Lung (tissue), 12 donors: ENCODE data around the gene MRTFA. TPM values are rescaled to one million over a fixed set of nuclear protein-coding genes. Genes with fewer than 3 reads are reported as not detected.
"Not testable (repeated sequence)": the region's sequence is repeated elsewhere in the genome, so short reads cannot be mapped to it uniquely, and the experiment has no call there.

Source experiments
- ATAC-seq: fragments of 200-7000 bp; cut with Tn5 transposase; one replicate; pipeline ENCODE4 v1.9.1; 2020; ENCODE audit warnings: moderate number of reproducible peaks; ENCODE audit not compliant: insufficient read depth, low FRiP score
- DNase-seq, 3 donors: peaks; one replicate each; pipeline ENCODE4 v3.0.0-alpha.2; 2013 to 2017
- H3K27ac ChIP-seq, 2 donors: one replicate each; pipeline ENCODE4 v1.5.1; 2013; ENCODE audit warnings: mild to moderate bottlenecking in 2 of 2, moderate library complexity in 2 of 2, control low read depth in 1 of 2, inconsistent platforms in 1 of 2, low read depth in 1 of 2, low read length in 1 of 2
- H3K27me3 ChIP-seq, 3 donors: one replicate each; pipeline ENCODE4 v1.5.1; 2013; ENCODE audit warnings: low read length in 2 of 3; ENCODE audit not compliant: control insufficient read depth in 3 of 3, insufficient read depth in 3 of 3
- H3K36me3 ChIP-seq, 4 donors: one replicate each; pipeline ENCODE4 v1.5.1; 2013; ENCODE audit warnings: low read length in 4 of 4, mild to moderate bottlenecking in 1 of 4, moderate library complexity in 1 of 4; ENCODE audit not compliant: control insufficient read depth in 4 of 4, insufficient read depth in 4 of 4
- H3K4me1 ChIP-seq, 5 donors: one replicate each; pipeline ENCODE4 v1.5.1; 2013; ENCODE audit warnings: low read length in 5 of 5, mild to moderate bottlenecking in 2 of 5, moderate library complexity in 1 of 5; ENCODE audit not compliant: control insufficient read depth in 5 of 5, insufficient read depth in 5 of 5
- H3K4me3 ChIP-seq: one replicate; pipeline ENCODE4 v1.5.1; 2013; ENCODE audit warnings: mild to moderate bottlenecking, control low read depth, moderate library complexity
- H3K9ac ChIP-seq, 2 donors: one replicate each; pipeline ENCODE4 v1.5.1; 2013; ENCODE audit warnings: low read length in 2 of 2, control low read depth in 1 of 2; ENCODE audit not compliant: insufficient read depth in 1 of 2
- H3K9me3 ChIP-seq, 4 donors: one replicate each; pipeline ENCODE4 v1.5.1; 2013; ENCODE audit warnings: low read length in 3 of 4, mild to moderate bottlenecking in 1 of 4, moderate library complexity in 1 of 4; ENCODE audit not compliant: control insufficient read depth in 4 of 4, insufficient read depth in 3 of 4
- CTCF ChIP-seq: IDR thresholded peaks from 2 replicates; pipeline ENCODE4 v1.5.1; 2012; ENCODE audit warnings: mild to moderate bottlenecking; ENCODE audit errors: control extremely low read depth, extremely low read depth
- WGBS, 2 donors: extraction: QIAGEN DNeasy Blood & Tissue Kit; methylation state at CpG; one replicate each; pipeline ENCODE4 v1.1.7; 2013; 5-methylcytosine and 5-hydroxymethylcytosine counted together
- polyA plus RNA-seq, 2 donors: library from polyadenylated mRNA; stranded (reverse); fragments of 200-250 nt; gene quantifications; one replicate each; pipeline ENCODE4 v1.2.1, GENCODE V29; 2013
- total RNA-seq, 2 donors: library from RNA; depleted of rRNA in 1 of 2; stranded (reverse); fragments of >200 nt in 1 of 2; gene quantifications; one replicate each; pipeline ENCODE4 v1.2.1, GENCODE V29; 2014 to 2021
- donor health status: control.
- donor health status: control.
- donor health status: Bipolar disorder and iron deficiency.
- donor health status: healthy.
- donor health status: DM: yes; HTN: yes; CAD: no.

MRTFA gene
- total and polyA plus RNA-seq, 4 donors = 26.3 to 64.0 (median 40.1) TPM

- H3K4me3 ChIP-seq = no peak overlapping the region
- H3K27ac ChIP-seq = no peak overlapping the region
- H3K27me3 ChIP-seq = no peaks in the 10 kb centered on the region
- peaks cover 0 to 7% (median 0%) of the 10 kb centered on the region in 5 donors for H3K4me1 ChIP-seq
- DNase-seq = no peak
- 76 to 81% methylated on average over 2 of the region's 2 CpGs for WGBS, 2 donors
- H3K9ac ChIP-seq = peak overlapping the region in 1 of 2 donors; percentile 5
- no peak for TF ChIP-seq CTCF
- ATAC-seq = no peak
- H3K9me3 ChIP-seq = no peaks in the 10 kb centered on the region
- H3K36me3 ChIP-seq = peaks cover 0 to 6% (median 0%) of the 10 kb centered on the region in 4 donors
Observed at GRCh38 chr22:40542821-40543540, 93.5 kb downstream of the MRTFA start.

GRCh38 chr22:40541300-40541699 lies 95.2 kb downstream of the MRTFA start:
- no peak for TF ChIP-seq CTCF
- peaks cover 0 to 7% (median 0%) of the 10 kb centered on the region in 5 donors for H3K4me1 ChIP-seq
- ATAC-seq (no peak), DNase-seq (no peak)
- H3K36me3 ChIP-seq = peaks cover 0 to 6% (median 0%) of the 10 kb centered on the region in 4 donors
- H3K27me3 ChIP-seq = no peaks in the 10 kb centered on the region
- H3K4me3 ChIP-seq = no peak overlapping the region
- H3K9ac ChIP-seq = no peak overlapping the region
- no peaks in the 10 kb centered on the region for H3K9me3 ChIP-seq
- 72 to 82% methylated on average over 2 of the region's 2 CpGs for whole genome bisulfite sequencing, 2 donors
- no peak overlapping the region for H3K27ac ChIP-seq

- H3K9me3 ChIP-seq = no peaks in the 10 kb centered on the region
- ATAC-seq (no peak), DNase-seq (no peak)
- H3K4me1 ChIP-seq = peaks cover 0 to 7% (median 0%) of the 10 kb centered on the region in 5 donors
- no peaks in the 10 kb centered on the region for H3K36me3 ChIP-seq
- no peak overlapping the region for H3K27ac ChIP-seq
- H3K27me3 ChIP-seq = no peaks in the 10 kb centered on the region
- no peak for TF ChIP-seq CTCF
- no peak overlapping the region for H3K4me3 ChIP-seq
- no peak overlapping the region for H3K9ac ChIP-seq
- WGBS, 2 donors = 95 to 98% methylated on average over 5 of the region's 5 CpGs
Observed at GRCh38 chr22:40540265-40540664, 96.3 kb downstream of the MRTFA start.

- WGBS, 2 donors = 96% methylated on average over 18 to 23 of the region's 28 CpGs
- peaks cover 2 to 29% (median 13%) of the 10 kb centered on the region in 5 donors for H3K4me1 ChIP-seq
- not testable (repeated sequence) for H3K4me3 ChIP-seq, ATAC-seq, H3K9me3 ChIP-seq, H3K36me3 ChIP-seq, H3K9ac ChIP-seq, H3K27me3 ChIP-seq, DNase-seq, H3K27ac ChIP-seq
Observed at GRCh38 chr22:40536149-40536548, 100.4 kb downstream of the MRTFA start.
